Measurements from ENCODE around the gene PPL.
"Not testable (repeated sequence)": the region's sequence is repeated elsewhere in the genome, so short reads cannot be mapped to it uniquely, and the experiment has no call there.

PPL gene

DNA sequence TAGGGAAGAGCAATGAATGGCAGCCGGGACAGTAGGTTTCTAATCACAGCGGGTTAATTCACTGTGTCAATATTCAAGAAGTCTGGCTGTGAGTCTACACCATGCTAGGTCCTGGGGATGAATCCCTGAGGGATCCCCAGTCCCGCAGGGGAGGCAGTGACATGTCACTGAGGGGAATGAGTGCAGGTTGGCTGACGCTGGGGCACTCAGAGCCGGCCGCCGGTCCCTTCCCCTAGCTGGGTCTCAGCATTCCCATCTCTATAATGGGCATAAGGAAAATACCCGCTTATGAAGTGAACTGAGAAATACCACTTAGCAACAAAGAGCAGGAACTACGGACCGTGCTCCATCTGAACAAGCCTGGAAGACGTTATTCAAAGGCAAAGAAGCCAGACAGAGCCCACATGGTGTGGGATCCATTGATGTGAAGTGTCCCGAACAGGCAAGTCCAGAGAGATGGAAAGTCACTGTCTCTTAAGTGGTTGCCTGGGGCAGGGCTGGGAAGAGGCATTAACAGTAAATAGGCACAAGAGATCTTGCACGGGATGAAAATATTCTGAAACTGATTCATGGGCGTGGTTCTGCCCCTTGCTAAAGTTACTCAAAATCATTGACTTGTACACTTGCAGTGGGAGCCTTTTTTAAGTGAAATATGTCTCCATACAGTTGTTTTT lies 31.9 kb downstream of the PPL start:
- no peak for DNase-seq (ENCODE audit: low read depth)

DNA sequence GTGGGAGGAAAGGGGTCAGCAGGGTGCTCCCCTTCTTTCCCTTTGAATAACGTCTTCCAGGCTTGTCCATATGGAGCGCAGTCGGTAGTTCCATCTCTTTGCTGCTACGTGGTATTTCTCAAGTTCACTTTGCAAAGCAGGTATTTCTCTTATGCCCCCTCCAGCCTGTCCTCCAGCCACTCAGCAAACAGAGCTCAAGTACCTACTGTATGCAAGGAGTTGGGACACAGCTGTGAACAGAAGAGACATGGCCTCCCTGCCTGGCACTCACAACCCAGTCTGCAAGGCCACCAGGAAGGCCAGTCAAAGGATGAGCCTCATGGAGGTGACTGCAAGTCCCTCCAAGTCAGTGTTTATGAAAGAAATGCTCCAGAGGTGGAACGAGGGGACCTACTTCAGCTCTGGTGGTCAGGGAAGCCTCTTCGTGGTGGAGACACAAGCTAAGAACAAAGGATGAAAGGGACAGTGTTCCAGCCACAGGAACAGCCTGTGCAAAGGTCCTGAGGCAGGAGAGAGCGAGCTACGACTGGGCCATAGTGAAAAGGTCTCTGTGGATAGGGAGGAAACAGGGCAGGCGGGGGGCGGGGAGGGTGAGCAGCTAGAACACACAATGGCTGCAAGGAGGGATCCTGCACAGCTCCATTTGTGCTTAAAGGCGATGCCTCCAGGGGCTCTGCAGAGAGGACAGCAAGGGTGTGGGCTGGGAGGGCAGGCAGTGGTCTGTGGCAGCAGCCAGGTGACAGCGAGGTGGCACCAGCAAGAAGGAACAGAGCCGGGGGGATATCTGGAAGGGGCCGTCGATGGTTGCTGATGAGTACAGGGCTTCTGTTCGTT lies 32.6 kb downstream of the PPL start:
- no peak for DNase-seq (ENCODE audit: low read depth)

DNA sequence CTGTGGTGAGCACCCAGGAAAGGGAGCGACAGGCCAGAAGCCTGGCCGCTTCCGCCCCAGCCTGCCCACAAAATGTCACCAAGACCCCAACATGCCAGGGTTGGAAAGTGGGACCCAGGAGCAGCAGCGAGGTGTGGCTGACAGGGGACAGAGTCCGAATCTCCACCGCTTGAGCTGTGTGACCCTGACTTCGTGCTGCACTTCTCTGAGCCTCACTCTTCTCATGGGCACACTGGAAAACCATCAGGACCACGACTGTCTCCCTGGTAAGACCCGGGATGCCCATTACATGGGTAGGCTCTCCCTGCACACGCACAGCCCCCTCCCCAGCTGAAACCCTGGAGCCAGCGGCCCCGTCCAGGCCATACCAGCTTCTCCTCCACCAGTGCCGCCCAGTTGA lies 34.9 kb downstream of the PPL start:
- DNase-seq (ENCODE audit: low read depth): no peak

DNA sequence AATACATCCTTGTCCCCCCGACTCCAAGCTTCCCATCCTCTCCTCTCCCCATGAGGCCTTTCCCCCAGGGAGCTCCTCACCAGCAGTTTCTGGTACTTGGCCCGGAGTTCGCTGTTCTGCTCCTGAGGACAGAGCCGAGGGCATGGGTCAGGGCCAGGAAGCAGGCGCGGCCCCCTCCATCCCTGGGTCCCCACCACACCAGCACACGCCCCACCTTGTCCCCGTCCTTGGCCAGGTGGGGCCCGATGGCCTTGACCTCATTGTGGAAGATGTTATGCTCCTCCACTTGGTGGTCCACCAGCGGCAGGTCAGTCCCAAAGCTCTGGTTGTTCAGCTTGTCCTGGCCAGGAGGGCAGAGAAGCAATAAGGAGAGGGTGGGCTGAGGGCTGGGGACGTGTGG lies 36.2 kb downstream of the PPL start:
- DNase-seq (ENCODE audit: low read depth): no peak

- no peak for DNase-seq (ENCODE audit: low read depth)
Measured at GRCh38 chr16:4900036-4900435, 36.9 kb downstream of the PPL start.

- DNase-seq (ENCODE audit: low read depth): no peak
Measured at GRCh38 chr16:4899474-4899846, 37.5 kb downstream of the PPL start.

DNA sequence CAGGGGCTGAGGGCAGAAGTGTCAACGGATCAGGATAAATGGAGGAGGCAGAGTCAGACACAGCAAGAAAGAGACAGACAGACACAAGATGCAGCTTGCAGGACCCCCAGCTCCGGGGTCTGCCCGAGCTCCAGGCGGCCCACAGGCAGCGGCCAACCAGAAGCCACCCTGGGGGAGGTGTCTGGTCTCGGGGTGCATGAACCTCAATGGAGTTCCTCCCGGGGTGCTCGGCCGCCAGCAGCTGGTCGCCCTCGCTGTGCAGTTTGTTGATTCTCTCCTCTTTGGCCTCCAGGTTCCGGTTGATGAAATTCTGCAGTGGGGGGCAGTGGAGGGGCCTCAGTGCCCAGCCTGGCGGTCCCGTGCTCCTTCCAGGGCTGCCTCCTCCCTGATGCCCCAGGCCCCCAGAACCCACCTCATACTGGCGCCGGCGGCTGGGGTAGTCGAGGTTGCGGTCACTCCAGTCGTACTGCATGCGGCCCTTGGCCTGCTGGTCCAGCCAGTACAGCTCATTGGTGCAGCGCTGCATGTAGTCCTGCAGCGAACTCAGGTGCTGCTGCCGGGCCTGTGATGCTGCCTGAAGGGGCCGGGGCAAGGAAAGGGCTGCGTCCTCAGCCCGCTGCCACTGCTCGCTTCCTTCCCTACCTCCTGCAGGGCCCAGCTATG lies 38.0 kb downstream of the PPL start:
- DNase-seq (ENCODE audit: low read depth): no peak

DNA sequence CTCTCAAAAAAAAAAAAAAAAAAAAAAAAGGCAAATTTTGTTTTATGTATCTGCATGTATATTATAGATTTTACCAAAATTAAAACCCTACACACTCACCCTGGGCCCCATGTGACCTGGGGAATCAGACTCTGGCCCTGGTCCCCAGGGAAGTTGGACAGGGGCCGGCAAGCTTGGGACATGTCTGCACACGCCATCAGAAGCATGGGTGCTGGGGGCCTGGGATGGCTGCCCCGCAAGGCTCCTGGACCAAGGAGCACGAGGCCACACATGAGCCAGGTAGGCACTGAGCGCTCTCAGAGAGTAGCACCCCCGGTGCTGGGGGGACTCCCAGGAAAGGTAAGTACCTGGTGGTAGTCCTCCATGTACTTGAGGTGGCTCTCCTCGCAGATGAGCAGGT lies 39.6 kb downstream of the PPL start:
- DNase-seq (ENCODE audit: low read depth): no peak

- DNase-seq (ENCODE audit: low read depth): not testable (repeated sequence)
Measured at GRCh38 chr16:4896761-4897160, 40.2 kb downstream of the PPL start.

DNA sequence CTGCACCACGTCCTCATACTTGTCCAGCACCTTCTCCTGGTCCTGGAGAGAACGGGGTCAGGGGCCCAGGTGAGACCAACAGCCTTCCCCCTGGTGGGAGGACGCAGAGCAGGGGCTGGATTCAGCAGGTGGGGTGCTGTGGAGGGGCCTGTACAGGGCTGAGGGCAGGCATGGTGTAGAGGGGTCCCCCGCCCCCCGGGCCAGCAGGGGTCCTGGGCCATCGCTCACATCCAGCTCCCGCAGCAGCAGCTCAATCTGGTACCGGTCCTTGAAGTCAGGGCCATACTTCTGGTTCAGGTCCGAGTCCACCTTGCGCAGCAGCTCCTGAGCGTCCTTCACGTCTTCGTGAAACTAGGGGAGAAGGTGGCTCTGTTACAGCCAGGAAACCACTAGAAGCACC lies 41.6 kb downstream of the PPL start:
- no peak for DNase-seq (ENCODE audit: low read depth)

GRCh38 chr16:4894276-4895150 lies 42.4 kb downstream of the PPL start:
- DNase-seq (ENCODE audit: low read depth): no peak

GRCh38 chr16:4893103-4893862 lies 43.7 kb downstream of the PPL start:
- no peak for DNase-seq (ENCODE audit: low read depth)

DNA sequence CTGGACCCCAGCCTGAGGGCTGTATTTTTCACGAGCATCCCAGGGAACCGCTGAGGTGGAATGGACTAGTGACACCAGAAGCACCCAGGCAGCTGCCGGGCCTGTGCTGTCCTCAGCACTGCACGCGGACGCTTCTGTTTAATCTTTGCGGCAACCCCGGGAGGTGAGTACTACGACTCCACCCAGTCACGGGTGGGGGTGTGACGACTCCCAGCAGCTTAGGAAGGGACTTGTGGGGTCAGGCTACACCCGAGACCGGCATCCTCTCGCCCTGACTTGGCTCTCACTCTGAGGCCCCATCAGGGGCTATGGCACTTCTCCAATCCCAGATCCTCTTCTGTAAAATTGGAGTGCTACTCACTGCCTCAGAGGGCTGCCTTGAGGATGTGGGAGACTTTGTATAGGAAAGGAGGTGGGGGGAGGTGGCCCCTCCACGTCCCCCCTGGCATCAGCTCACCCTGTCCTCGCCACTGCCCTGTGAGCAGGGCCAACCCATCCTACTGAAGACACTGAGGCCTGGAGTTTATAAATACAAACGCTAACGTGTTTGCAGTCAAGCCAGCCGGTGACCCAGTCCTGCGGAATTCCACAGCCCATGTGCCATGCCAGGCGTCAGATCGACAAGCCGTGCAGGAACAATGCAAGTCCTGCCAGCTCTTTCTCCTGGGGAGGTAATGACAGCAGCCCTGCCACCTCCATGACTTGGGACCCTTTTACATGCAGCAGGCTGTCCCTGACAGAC lies 44.4 kb downstream of the PPL start:
- DNase-seq (ENCODE audit: low read depth): no peak

- no peak for DNase-seq (ENCODE audit: low read depth)
Measured at GRCh38 chr16:4891886-4892216, 45.1 kb downstream of the PPL start.

DNA sequence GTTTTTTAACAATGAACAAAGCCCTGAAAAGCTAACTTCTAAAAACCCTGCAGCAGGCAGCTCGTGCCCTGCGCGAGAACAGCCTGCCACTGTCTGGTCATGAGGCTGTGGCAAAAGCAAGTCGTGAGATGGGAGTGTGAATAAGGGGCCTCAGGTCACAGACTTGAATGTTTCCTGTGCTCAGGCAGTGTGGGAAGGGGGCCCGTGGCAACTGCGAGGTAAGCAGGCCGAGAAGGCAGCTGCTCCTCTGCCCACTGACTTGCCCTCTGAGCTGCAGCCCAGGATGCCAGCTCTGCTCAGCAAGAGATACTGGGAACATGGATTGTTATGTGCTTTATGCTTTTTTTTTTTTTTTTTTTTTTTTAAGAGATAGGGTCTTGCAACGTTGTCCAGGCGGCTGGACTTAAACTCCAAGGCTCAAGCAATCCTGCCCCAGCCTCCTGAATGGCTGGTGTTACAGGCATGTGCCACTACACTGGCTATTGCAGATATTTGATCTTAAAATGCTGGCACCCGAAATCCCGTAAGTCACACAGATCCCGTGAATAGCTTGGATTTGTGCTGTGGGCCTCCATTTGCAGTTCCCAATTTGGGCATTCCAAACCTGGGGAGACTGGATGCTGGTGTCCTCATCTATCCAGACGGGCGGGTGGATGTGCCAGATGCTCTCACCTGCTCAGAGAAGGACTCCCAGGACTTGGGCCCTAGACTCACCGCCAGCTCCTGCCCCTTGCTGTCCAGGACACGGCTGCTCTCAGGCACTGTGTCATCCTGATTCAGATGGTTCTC lies 45.7 kb downstream of the PPL start:
- no peak for DNase-seq (ENCODE audit: low read depth)

DNA sequence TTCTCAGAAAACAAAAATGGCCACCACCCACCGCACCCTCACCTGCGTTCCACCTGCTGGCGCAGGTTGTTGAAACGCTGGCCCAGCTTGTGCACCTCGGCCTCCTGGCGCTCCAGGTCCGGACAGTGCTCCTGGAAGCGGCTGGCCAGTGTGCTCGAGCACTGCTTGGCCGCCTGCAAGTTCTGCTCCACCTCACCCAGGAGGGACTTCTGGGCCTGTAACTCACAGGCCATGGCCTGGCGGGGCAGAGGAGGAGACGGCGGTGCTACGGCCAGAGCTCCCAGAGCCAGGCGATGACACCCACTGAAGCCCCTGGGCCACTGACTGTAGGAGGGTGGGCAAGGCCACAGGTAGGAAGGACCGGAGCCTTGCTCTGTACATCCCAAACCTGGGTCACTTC lies 46.3 kb downstream of the PPL start:
- DNase-seq (ENCODE audit: low read depth): no peak

GRCh38 chr16:4890026-4890425 lies 46.9 kb downstream of the PPL start:
- no peak for DNase-seq (ENCODE audit: low read depth)

DNA sequence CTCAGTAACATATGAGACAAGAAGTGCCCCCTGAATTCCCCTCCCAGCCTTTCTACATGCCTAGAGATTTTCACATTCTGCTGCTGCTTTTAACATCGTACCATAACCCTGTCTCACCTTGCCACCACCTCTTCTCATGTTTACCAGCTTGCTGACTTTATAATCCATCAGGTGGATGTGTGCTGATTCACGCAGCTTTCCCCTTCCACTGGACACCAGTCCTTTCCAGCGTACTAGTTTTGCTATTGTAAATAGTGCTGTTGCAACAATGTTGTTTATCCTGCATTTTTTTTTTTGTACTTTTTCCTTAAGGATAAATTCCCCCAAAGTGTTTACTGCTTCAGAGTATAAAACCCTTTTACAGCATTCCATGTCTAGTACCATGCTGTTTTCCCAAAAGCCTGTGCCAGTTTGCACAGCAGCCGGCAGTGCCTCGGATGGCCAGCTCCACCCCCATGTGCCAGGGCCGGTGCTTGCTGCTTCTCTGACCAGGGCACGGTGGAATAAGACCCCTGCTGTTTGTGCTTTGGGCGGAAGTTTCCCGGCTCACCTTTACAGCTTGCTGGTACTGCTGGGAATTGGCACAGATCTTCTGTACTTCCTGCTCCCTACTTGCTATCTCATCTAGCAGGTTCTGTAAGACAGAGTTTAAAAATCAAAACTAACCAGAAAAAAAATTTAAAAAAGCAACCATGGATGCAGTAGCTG lies 48.4 kb downstream of the PPL start:
- no peak for DNase-seq (ENCODE audit: low read depth)

GRCh38 chr16:4886151-4886550 lies 50.8 kb downstream of the PPL start:
- no peak for DNase-seq (ENCODE audit: low read depth)
